HG02623 (cell line): ENCODE data around the gene AACS.
"Not testable (repeated sequence)": the region's sequence is repeated elsewhere in the genome, so short reads cannot be mapped to it uniquely, and the experiment has no call there.

ENCODE experiments used
- ATAC-seq: cut with Tn5 transposase; IDR thresholded peaks from one replicate; pipeline ENCODE4 v1.9.1; 2021; ENCODE audit warnings: moderate library complexity; ENCODE audit not compliant: unreplicated experiment

Gene AACS

GRCh38 chr12:125090437-125090836 lies 25.2 kb downstream of the AACS start:
- no peak for ATAC-seq

- no peak for ATAC-seq
Measured at GRCh38 chr12:125091401-125091800, 26.2 kb downstream of the AACS start.

GRCh38 chr12:125092108-125092871 lies 27.1 kb downstream of the AACS start:
- ATAC-seq, result no peak

GRCh38 chr12:125092872-125093680 lies 27.8 kb downstream of the AACS start:
- ATAC-seq, result no peak

GRCh38 chr12:125093681-125094330 lies 28.6 kb downstream of the AACS start:
- ATAC-seq, result no peak

- no peak for ATAC-seq
Measured at GRCh38 chr12:125096894-125097293, 31.7 kb downstream of the AACS start.

- no peak for ATAC-seq
Measured at GRCh38 chr12:125097427-125097826, 32.2 kb downstream of the AACS start.

GRCh38 chr12:125098676-125099408 lies 33.6 kb downstream of the AACS start:
- no peak for ATAC-seq

DNA sequence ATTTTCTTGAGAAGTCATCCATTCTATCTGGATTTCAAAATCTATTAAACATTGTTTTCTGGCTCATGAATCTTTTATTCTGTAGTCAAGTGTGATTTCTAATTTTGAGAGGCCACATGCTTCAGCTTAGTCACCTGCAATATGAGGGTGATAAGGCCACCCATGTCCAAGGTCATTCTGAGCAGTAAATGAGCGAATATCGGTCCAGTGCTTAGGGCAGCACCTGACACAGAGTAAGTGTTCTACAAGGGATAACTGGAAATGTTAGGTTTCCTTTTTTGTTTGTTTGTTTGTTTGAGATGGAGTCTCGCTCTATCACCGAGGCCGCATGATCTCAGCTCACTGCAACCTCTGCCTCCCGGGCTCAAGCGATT lies 34.2 kb downstream of the AACS start:
- ATAC-seq, result no peak

DNA sequence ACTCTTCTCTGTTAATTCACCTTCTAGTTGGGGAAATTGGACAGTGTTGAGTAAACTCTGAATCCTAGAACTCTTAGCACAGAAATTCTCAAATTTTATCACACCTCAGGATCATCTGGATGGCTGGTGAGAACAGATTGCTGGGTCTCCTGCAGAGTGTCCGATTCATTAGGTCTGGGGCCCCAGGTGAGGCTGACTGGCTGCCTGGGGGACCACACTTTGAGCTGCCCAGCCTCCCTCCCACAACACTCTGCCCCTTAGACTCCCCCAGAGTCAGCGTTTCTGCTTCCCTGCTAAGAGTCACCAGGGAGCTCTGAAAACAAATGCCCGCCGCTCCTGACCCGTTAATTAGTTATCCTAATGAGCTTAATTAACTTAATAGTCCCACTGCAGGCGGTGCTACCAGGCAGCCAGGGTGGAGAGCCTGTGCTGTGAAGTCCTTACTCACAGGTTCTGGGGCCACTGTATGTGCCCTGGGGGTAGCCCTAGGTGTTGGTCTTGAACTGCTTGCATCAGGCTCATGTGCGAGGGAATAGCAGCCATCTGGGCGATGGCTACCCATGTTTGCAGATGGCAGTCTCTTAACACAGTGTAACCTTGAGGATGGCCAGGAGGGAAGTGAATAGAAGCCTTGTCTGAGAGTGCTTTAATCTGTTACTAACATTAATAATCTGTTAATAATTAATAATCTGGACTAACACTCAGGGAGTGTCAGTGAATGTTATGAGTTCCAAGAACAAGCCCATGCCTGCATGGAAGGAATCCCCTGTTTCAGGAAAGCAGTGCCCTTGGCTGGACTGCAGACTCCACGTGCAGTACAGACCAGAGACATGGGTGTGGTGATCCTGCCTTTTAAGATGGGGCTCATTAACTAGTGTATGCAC lies 35.6 kb downstream of the AACS start:
- no peak for ATAC-seq

DNA sequence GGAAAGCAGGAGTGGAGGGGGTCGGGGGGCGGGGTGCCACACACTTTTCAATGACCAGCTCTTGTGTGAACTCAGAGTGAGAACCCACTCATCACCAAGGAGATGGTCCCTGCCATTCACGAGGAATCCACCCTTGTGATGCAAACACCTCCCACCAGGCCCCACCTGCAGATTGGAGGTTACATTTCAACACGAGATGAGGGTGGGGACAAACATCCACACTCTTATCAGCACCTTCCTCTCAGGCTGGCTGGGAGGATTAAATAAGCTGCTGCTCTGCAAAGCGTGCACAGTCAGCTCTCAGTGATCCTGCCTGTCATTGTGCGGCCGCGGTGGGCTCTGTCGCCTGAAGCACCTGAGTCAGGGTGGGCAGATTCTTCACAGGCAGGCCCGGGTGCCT lies 39.7 kb downstream of the AACS start:
- no peak for ATAC-seq

DNA sequence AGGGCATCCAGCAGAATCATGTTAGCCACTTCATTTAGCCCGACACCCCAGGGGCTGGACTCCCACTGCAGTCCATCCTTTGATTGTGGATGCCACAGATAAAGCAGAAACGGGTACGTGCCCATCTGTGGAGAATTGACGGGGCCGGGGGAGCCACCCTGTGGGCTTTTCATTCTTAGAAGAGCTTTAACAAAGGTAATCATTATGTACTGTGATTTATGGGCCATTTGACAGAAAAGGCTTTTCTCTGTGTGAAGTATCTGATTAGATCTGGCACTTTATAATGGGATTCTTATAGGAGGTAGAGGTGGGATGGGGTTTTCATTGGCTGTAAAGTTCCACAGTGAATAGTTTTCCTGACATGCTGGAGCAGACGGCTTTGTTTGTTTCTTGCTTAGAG lies 40.4 kb downstream of the AACS start:
- ATAC-seq, result no peak

GRCh38 chr12:125110641-125111360 lies 45.6 kb downstream of the AACS start:
- ATAC-seq, result no peak

GRCh38 chr12:125111403-125111802 lies 46.2 kb downstream of the AACS start:
- no peak for ATAC-seq

- ATAC-seq, result not testable (repeated sequence)
Measured at GRCh38 chr12:125112614-125113013, 47.4 kb downstream of the AACS start.

DNA sequence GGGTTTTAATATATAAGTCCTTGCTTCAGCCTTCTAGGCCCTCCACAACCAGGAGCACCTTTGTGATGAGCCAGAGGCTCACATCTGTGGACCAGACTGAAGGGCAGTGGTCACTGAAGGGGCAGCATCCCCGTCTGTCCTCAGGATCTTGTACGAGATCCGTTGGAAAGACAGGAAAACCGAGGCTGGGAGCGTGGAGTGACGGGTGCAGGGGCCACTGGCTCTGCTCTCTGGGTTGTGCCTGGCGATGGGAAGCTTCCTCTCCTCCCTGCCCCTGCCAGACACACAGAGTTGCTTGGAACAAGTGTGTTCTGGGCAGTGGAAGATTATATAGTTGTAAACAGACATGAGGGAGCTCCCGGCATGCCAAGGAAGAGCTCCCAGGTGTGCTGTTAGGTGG lies 48.0 kb downstream of the AACS start:
- ATAC-seq, result no peak

- no peak for ATAC-seq
Measured at GRCh38 chr12:125113789-125114188, 48.6 kb downstream of the AACS start.

DNA sequence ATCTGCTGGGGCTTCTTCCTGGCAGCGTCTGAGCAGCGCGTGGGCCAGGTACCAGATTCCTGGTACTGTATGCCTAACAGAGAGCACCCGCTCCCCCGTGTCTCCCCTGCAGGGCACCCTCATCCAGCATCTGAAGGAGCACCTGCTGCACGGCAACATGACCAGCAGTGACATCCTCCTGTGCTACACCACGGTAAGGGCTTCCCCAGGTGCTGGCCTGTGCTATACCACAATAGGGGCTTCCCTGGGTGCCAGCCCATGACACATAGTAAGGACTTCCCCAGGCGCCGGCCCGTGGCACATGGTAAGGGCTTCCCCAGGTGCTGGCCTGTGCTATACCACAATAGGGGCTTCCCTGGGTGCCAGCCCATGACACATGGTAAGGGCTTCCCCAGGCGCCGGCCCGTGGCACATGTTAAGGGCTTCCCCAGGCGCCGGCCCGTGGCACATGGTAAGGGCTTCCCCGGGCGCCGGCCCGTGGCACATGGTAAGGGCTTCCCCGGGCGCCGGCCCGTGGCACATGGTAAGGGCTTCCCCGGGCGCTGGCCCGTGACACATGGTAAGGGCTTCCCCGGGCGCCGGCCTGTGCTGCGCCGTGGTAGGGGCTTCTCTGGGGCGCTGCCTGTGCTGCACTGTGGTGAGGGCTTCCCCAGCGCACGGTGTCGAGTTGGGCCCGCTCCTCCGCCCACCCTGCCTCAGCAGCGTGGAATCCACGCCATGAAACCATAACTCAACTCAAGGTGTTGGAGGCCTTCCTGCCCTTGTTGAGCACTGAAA lies 49.3 kb downstream of the AACS start:
- ATAC-seq, result peak; percentile 62

- ATAC-seq, result no peak
Measured at GRCh38 chr12:125120566-125120965, 55.3 kb downstream of the AACS start.
